Nephron progenitor cell (in vitro differentiated cells): Measurements from ENCODE around the gene NME7.
"Not testable (repeated sequence)": the region's sequence is repeated elsewhere in the genome, so short reads cannot be mapped to it uniquely, and the experiment has no call there.

Source experiments
- DNase-seq: peaks from one replicate; pipeline ENCODE4 v3.0.0; 2021
- H3K27ac Mint-ChIP-seq: 2 replicates; pipeline ENCODE4 v1.8.0; 2021; ENCODE audit warnings: mild to moderate bottlenecking, moderate library complexity, mixed read lengths
- H3K27me3 Mint-ChIP-seq: 2 replicates; pipeline ENCODE4 v1.8.0; 2021; ENCODE audit warnings: mild to moderate bottlenecking, low read depth, mixed read lengths; ENCODE audit not compliant: poor library complexity
- H3K36me3 Mint-ChIP-seq: 2 replicates; pipeline ENCODE4 v1.8.0; 2021; ENCODE audit warnings: low read depth, mixed read lengths
- H3K4me1 Mint-ChIP-seq: 2 replicates; pipeline ENCODE4 v1.8.0; 2021; ENCODE audit warnings: mixed read lengths
- H3K4me3 Mint-ChIP-seq: 2 replicates; pipeline ENCODE4 v1.8.0; 2021; ENCODE audit warnings: mild to moderate bottlenecking, moderate library complexity, mixed read lengths
- H3K9me3 Mint-ChIP-seq: 2 replicates; pipeline ENCODE4 v1.8.0; 2021; ENCODE audit warnings: mild to moderate bottlenecking, moderate library complexity, mixed read lengths
- TF ChIP-seq, protein P1 (sequence below): fragments of 200-600 bp; sonication (generic); IDR thresholded peaks from 2 replicates; pipeline ENCODE4 v1.5.0; 2021; ENCODE audit warnings: antibody characterized with exemption

Gene NME7

DNA sequence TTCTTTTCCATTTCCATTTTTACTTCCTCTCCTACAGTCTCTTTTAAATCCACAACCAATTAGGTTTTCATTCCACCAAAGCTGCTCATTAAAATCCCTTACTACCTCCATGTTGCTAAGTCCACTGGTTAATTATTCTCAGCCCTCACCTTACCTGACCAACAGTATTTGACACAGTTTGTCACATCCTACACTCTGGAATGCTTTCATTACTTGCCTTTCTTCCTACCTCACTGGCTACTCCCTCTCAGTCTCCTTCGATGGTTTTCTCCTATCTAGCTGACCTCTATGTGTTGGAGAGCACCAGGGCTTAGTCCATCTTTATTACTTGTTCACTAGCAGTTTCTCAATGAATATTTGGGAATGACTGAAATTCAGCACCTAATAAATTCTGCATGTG, 78.6 kb downstream of the NME7 start:
- no peaks in the 10 kb centered on the region for H3K4me1 Mint-ChIP-seq
- H3K4me3 Mint-ChIP-seq: no peak overlapping the region
- H3K27me3 Mint-ChIP-seq: peaks cover 3% of the 10 kb centered on the region
- DNase-seq: no peak
- no peak overlapping the region for H3K27ac Mint-ChIP-seq
- H3K36me3 Mint-ChIP-seq: peaks cover 39% of the 10 kb centered on the region
- H3K9me3 Mint-ChIP-seq: peaks cover 14% of the 10 kb centered on the region
- TF ChIP-seq, protein P1, sequence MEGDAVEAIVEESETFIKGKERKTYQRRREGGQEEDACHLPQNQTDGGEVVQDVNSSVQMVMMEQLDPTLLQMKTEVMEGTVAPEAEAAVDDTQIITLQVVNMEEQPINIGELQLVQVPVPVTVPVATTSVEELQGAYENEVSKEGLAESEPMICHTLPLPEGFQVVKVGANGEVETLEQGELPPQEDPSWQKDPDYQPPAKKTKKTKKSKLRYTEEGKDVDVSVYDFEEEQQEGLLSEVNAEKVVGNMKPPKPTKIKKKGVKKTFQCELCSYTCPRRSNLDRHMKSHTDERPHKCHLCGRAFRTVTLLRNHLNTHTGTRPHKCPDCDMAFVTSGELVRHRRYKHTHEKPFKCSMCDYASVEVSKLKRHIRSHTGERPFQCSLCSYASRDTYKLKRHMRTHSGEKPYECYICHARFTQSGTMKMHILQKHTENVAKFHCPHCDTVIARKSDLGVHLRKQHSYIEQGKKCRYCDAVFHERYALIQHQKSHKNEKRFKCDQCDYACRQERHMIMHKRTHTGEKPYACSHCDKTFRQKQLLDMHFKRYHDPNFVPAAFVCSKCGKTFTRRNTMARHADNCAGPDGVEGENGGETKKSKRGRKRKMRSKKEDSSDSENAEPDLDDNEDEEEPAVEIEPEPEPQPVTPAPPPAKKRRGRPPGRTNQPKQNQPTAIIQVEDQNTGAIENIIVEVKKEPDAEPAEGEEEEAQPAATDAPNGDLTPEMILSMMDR: no peak

DNA sequence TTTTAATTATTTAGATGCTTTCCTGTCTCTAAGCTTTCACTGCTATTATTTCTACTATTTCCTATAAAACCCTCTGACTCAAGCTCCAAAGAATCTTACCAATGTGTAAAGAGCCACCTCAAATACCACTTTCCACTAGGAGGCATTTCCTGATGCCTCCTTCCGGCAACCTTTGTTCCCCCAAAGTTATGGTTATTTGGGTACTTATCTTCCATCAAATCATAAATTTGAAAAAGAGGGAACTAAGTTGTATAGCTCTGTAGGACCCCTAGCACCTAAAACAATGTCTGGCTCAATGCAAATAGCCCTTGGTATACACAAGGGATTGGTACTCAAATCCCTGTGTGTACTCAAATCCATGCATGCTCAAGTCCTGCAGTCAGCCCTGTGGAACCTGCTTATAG, 79.6 kb downstream of the NME7 start:
- no peaks in the 10 kb centered on the region for H3K4me1 Mint-ChIP-seq
- peaks cover 49% of the 10 kb centered on the region for H3K36me3 Mint-ChIP-seq
- TF ChIP-seq, protein P1: no peak
- H3K9me3 Mint-ChIP-seq: peaks cover 24% of the 10 kb centered on the region
- no peak overlapping the region for H3K4me3 Mint-ChIP-seq
- H3K27ac Mint-ChIP-seq: no peak overlapping the region
- H3K27me3 Mint-ChIP-seq: peaks cover 3% of the 10 kb centered on the region
- no peak for DNase-seq

DNA sequence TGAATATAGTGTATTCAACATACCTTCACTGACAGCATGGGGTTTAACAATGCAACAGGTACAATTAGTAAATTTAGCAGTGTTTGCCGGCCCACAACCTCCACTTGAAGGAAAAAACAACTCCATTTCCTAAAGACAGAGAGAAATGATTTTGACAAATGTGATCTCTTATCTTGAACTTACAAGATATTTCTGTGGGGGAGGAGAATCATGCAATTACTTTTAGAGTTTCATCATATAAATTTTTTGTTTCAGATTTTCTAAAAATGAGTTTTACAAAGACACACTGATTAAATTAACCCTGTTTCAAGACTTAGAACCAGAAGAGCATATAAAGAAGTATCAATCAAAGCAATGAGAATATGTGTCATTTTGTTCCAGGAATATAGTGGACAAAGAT, 80.3 kb downstream of the NME7 start:
- DNase-seq: no peak
- Mint-ChIP-seq H3K27ac (no peak overlapping the region), H3K4me1 (no peaks in the 10 kb centered on the region), H3K9me3 (peaks cover 32% of the 10 kb centered on the region), H3K36me3 (peaks cover 56% of the 10 kb centered on the region), H3K27me3 (no peaks in the 10 kb centered on the region), H3K4me3 (no peak overlapping the region)
- TF ChIP-seq, protein P1: no peak

DNA sequence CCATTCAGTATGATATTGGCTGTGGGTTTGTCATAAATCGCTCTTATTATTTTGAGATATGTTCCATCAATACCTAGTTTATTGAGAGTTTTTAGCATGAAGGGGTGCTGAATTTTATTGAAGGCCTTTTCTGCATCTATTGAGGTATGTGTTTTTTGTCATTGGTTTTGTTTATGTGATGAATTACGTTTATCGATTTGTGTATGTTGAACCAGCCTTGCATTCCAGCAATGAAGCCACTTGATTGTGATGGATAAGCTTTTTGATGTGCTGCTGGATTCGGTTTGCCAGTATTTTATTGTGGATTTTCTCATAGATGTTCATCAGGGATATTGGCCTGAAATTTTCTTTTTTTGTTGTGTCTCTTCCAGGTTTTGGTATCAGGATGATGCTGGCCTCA, 86.0 kb downstream of the NME7 start:
- H3K4me1 Mint-ChIP-seq, H3K27me3 Mint-ChIP-seq, H3K4me3 Mint-ChIP-seq, DNase-seq, H3K27ac Mint-ChIP-seq: not testable (repeated sequence)
- peaks cover 82% of the 10 kb centered on the region for H3K9me3 Mint-ChIP-seq
- peaks cover 84% of the 10 kb centered on the region for H3K36me3 Mint-ChIP-seq

DNA sequence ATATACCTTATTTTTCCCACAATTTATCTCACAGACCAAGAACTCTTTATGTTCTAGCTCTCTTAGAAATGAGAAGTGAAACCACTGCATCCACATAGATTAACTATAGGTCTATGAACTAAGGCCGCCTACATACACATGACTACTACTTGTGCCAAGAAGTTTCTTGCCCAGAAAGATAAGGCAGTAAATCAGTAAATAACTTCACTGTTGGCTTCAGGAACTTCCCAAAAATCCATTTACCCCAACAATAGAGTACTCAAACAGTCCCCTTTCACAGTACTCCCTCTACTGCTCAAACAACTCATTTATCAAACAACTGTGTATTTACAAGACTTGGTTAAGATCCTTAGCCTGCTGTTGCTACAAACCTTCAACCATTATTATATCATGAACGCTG, 96.5 kb downstream of the NME7 start:
- Mint-ChIP-seq H3K9me3 (peaks cover 26% of the 10 kb centered on the region), H3K27me3 (no peaks in the 10 kb centered on the region), H3K27ac (no peak overlapping the region), H3K4me3 (no peak overlapping the region), H3K36me3 (peaks cover 34% of the 10 kb centered on the region), H3K4me1 (no peaks in the 10 kb centered on the region)
- DNase-seq: no peak
- TF ChIP-seq, protein P1: no peak

DNA sequence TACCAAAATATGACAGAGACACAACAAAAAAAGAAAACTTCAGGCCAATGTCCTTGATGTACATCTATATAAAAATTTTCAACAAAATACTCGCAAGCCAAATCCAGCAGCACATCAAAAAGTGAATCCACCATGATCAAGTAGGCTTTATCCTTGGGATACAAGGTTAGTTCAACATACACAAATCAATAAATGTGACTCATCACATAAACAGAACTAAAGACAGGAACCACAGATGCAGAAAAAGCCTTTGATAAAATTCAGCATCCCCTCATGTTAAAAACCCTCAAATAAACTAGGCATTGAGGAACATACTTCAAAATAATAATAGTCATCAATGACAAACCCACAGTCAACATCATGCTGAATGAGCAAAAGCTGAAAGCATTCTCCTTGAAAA, 101.5 kb downstream of the NME7 start:
- Mint-ChIP-seq H3K36me3 (peaks cover 70% of the 10 kb centered on the region), H3K9me3 (peaks cover 55% of the 10 kb centered on the region), H3K4me1 (no peaks in the 10 kb centered on the region), H3K27ac (no peak overlapping the region), H3K27me3 (no peaks in the 10 kb centered on the region), H3K4me3 (no peak overlapping the region)
- DNase-seq: no peak
- TF ChIP-seq, protein P1: no peak
